ENCODE data around the gene GZF1.

GZF1 gene

DNA sequence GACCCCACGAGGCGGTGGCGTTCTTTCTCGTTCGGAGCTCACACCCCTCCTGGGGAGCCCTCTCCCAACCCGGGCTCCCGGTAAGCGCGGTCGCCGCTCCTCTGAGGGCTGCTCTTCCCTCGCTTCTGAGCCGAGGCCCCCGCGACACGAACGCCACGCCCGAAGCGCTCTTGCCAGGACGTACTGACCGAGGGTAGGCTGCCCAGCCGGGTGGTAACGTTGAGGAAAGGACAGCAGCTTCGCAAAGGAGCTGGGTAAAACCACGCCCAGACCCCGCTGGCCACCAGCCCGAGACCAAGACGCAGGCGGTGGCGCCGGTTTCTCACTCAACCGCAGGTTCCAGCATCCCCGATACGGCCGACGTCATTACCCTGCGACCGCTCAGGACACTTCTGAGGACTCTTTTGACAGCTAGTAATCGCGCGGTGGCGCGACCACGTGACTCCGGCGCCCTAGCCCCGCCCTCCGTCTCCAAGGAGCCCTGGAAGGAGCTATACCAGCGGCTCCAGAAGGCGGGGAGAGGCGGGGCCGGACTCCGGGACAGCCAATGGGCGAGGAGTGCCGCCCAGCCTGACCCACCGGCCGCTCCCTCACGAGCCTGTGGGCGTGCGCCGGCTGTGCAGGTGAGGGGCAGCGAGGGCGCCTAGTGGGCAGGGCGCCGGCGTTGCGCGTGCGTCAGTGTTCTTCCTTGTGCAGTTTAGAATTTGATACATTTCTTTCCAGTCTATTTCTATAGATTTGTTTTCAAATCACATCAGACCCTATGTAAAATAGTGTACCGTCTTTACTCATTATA, 4.0 kb upstream of the GZF1 start:
- TF ChIP-seq, protein P1, sequence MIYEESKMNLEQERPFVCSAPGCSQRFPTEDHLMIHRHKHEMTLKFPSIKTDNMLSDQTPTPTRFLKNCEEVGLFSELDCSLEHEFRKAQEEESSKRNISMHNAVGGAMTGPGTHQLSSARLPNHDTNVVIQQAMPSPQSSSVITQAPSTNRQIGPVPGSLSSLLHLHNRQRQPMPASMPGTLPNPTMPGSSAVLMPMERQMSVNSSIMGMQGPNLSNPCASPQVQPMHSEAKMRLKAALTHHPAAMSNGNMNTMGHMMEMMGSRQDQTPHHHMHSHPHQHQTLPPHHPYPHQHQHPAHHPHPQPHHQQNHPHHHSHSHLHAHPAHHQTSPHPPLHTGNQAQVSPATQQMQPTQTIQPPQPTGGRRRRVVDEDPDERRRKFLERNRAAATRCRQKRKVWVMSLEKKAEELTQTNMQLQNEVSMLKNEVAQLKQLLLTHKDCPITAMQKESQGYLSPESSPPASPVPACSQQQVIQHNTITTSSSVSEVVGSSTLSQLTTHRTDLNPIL (CRISPR knock-in tag; IDR thresholded peaks at IDR 0.05; ENCODE audit: low read depth): no peak
- TF ChIP-seq ARNTL (CRISPR knock-in tag; IDR thresholded peaks at IDR 0.05; ENCODE audit: borderline replicate concordance, low read depth): peak; percentile 62; the same call in 1 of the 2 replicates
- ATAC-seq: peak; percentile 89

- TF ChIP-seq ARNTL (CRISPR knock-in tag; IDR thresholded peaks at IDR 0.05; ENCODE audit: borderline replicate concordance, low read depth) (no peak), TOX (CRISPR knock-in tag; IDR thresholded peaks at IDR 0.05; ENCODE audit: borderline replicate concordance) (no peak), BACH2 (CRISPR knock-in tag; IDR thresholded peaks at IDR 0.05; ENCODE audit: borderline replicate concordance) (no peak), TCF4 (CRISPR knock-in tag; IDR thresholded peaks at IDR 0.05; ENCODE audit: borderline replicate concordance) (no peak), ZC3H10 (CRISPR knock-in tag; IDR thresholded peaks at IDR 0.05) (no peak), ZNF70 (CRISPR knock-in tag; IDR thresholded peaks at IDR 0.05) (no peak), OSR1 (CRISPR knock-in tag; IDR thresholded peaks at IDR 0.05) (no peak), PPARA (CRISPR knock-in tag; IDR thresholded peaks at IDR 0.05; ENCODE audit: borderline replicate concordance) (no peak), ESRRG (CRISPR knock-in tag; IDR thresholded peaks at IDR 0.05) (no peak), ZNF565 (CRISPR knock-in tag; conservative IDR thresholded peaks at IDR 0.05; ENCODE audit: low read depth) (no peak), CSRNP3 (CRISPR knock-in tag; IDR thresholded peaks at IDR 0.05) (no peak), ZFP3 (CRISPR knock-in tag; IDR thresholded peaks at IDR 0.05) (no peak), ZNF8 (CRISPR knock-in tag; IDR thresholded peaks at IDR 0.05) (no peak)
- TF ChIP-seq, protein P2, sequence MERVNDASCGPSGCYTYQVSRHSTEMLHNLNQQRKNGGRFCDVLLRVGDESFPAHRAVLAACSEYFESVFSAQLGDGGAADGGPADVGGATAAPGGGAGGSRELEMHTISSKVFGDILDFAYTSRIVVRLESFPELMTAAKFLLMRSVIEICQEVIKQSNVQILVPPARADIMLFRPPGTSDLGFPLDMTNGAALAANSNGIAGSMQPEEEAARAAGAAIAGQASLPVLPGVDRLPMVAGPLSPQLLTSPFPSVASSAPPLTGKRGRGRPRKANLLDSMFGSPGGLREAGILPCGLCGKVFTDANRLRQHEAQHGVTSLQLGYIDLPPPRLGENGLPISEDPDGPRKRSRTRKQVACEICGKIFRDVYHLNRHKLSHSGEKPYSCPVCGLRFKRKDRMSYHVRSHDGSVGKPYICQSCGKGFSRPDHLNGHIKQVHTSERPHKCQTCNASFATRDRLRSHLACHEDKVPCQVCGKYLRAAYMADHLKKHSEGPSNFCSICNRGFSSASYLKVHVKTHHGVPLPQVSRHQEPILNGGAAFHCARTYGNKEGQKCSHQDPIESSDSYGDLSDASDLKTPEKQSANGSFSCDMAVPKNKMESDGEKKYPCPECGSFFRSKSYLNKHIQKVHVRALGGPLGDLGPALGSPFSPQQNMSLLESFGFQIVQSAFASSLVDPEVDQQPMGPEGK (CRISPR knock-in tag; IDR thresholded peaks at IDR 0.05; ENCODE audit: borderline replicate concordance): no peak
- TF ChIP-seq, protein P1 (CRISPR knock-in tag; IDR thresholded peaks at IDR 0.05; ENCODE audit: low read depth): no peak
- no peak for ATAC-seq
These were observed 3.4 kb upstream of the GZF1 start for GRCh38 chr20:23358563-23358906.

GRCh38 chr20:23358923-23359593, 2.9 kb upstream of the GZF1 start:
- TF ChIP-seq ZC3H10 (CRISPR knock-in tag; IDR thresholded peaks at IDR 0.05): no peak
- TF ChIP-seq, protein P3, sequence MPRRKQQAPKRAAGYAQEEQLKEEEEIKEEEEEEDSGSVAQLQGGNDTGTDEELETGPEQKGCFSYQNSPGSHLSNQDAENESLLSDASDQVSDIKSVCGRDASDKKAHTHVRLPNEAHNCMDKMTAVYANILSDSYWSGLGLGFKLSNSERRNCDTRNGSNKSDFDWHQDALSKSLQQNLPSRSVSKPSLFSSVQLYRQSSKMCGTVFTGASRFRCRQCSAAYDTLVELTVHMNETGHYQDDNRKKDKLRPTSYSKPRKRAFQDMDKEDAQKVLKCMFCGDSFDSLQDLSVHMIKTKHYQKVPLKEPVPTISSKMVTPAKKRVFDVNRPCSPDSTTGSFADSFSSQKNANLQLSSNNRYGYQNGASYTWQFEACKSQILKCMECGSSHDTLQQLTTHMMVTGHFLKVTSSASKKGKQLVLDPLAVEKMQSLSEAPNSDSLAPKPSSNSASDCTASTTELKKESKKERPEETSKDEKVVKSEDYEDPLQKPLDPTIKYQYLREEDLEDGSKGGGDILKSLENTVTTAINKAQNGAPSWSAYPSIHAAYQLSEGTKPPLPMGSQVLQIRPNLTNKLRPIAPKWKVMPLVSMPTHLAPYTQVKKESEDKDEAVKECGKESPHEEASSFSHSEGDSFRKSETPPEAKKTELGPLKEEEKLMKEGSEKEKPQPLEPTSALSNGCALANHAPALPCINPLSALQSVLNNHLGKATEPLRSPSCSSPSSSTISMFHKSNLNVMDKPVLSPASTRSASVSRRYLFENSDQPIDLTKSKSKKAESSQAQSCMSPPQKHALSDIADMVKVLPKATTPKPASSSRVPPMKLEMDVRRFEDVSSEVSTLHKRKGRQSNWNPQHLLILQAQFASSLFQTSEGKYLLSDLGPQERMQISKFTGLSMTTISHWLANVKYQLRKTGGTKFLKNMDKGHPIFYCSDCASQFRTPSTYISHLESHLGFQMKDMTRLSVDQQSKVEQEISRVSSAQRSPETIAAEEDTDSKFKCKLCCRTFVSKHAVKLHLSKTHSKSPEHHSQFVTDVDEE (CRISPR knock-in tag; IDR thresholded peaks at IDR 0.05): no peak
- no peak for TF ChIP-seq ZNF565 (CRISPR knock-in tag; conservative IDR thresholded peaks at IDR 0.05; ENCODE audit: low read depth)
- no peak for TF ChIP-seq ESRRG (CRISPR knock-in tag; IDR thresholded peaks at IDR 0.05)
- no peak for TF ChIP-seq ISL1 (CRISPR knock-in tag; IDR thresholded peaks at IDR 0.05)
- no peak for TF ChIP-seq BACH2 (CRISPR knock-in tag; IDR thresholded peaks at IDR 0.05; ENCODE audit: borderline replicate concordance)
- TF ChIP-seq ZFP30 (CRISPR knock-in tag; IDR thresholded peaks at IDR 0.05): no peak
- no peak for TF ChIP-seq OSR1 (CRISPR knock-in tag; IDR thresholded peaks at IDR 0.05)
- TF ChIP-seq ZNF8 (CRISPR knock-in tag; IDR thresholded peaks at IDR 0.05): no peak
- TF ChIP-seq, protein P1 (CRISPR knock-in tag; IDR thresholded peaks at IDR 0.05; ENCODE audit: low read depth): no peak
- no peak for TF ChIP-seq SNAI2 (CRISPR knock-in tag; IDR thresholded peaks at IDR 0.05)
- no peak for TF ChIP-seq TOX (CRISPR knock-in tag; IDR thresholded peaks at IDR 0.05; ENCODE audit: borderline replicate concordance)
- TF ChIP-seq, protein P2 (CRISPR knock-in tag; IDR thresholded peaks at IDR 0.05; ENCODE audit: borderline replicate concordance): no peak
- TF ChIP-seq GLIS3 (CRISPR knock-in tag; IDR thresholded peaks at IDR 0.05): no peak
- no peak for TF ChIP-seq ZFP3 (CRISPR knock-in tag; IDR thresholded peaks at IDR 0.05)
- TF ChIP-seq, protein P4, sequence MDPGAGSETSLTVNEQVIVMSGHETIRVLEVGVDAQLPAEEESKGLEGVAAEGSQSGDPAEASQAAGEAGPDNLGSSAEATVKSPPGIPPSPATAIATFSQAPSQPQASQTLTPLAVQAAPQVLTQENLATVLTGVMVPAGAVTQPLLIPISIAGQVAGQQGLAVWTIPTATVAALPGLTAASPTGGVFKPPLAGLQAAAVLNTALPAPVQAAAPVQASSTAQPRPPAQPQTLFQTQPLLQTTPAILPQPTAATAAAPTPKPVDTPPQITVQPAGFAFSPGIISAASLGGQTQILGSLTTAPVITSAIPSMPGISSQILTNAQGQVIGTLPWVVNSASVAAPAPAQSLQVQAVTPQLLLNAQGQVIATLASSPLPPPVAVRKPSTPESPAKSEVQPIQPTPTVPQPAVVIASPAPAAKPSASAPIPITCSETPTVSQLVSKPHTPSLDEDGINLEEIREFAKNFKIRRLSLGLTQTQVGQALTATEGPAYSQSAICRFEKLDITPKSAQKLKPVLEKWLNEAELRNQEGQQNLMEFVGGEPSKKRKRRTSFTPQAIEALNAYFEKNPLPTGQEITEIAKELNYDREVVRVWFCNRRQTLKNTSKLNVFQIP (CRISPR knock-in tag; IDR thresholded peaks at IDR 0.05; ENCODE audit: borderline replicate concordance, low read depth): no peak
- no peak for ATAC-seq
